Gastrocnemius medialis (tissue), 4 donors: ENCODE data around the gene NDUFAF2. TPM values are rescaled to one million over a fixed set of nuclear protein-coding genes. Genes with fewer than 3 reads are reported as not detected.
"Not testable (repeated sequence)": the region's sequence is repeated elsewhere in the genome, so short reads cannot be mapped to it uniquely, and the experiment has no call there.

ENCODE experiments used
- ATAC-seq, 2 donors: fragments of 150-250 bp; one replicate each; pipeline ENCODE4 v1.9.1; 2016
- DNase-seq, 2 donors: peaks; one replicate each; pipeline ENCODE4 v3.0.0-alpha.2; 2019
- H3K27ac ChIP-seq, 4 donors: fragments of 200-600 bp; sonication (generic); 1 replicate in 1 of 4; 2 replicates in 3 of 4; pipeline ENCODE4 v1.5.1; 2016 to 2018; ENCODE audit warnings: mild to moderate bottlenecking in 2 of 4, moderate library complexity in 1 of 4
- H3K27me3 ChIP-seq, 3 donors: fragments of 200-600 bp; sonication (generic) in 2 of 3; 1 replicate in 1 of 3; 2 replicates in 2 of 3; pipeline versions ENCODE4 v1.5.1 to v1.6.0; 2016 to 2019; ENCODE audit warnings: mild to moderate bottlenecking in 1 of 3, moderate library complexity in 1 of 3
- H3K36me3 ChIP-seq, 2 donors: fragments of 200-600 bp; sonication (generic) in 1 of 2; one replicate each; pipeline ENCODE4 v1.5.1; 2017 to 2018
- H3K4me1 ChIP-seq, 2 donors: fragments of 200-600 bp; sonication (generic) in 1 of 2; one replicate each; pipeline ENCODE4 v1.5.1; 2016 to 2017; ENCODE audit warnings: mild to moderate bottlenecking in 2 of 2
- H3K4me3 ChIP-seq, 4 donors: fragments of 200-600 bp; sonication (generic) in 3 of 4; 1 replicate in 1 of 4; 2 replicates in 3 of 4; pipeline ENCODE4 v1.5.1; 2016 to 2019; ENCODE audit warnings: mild to moderate bottlenecking in 2 of 4
- H3K9me3 ChIP-seq, 3 donors: fragments of 200-600 bp; sonication (generic) in 2 of 3; 1 replicate in 1 of 3; 2 replicates in 2 of 3; pipeline ENCODE4 v1.5.1; 2016 to 2019
- POLR2A ChIP-seq, 2 donors: fragments of 450-650 bp; IDR thresholded peaks; one replicate each; pipeline ENCODE4 v1.6.1; 2017; ENCODE audit warnings: antibody characterized with exemption in 2 of 2, mild to moderate bottlenecking in 2 of 2, moderate library complexity in 2 of 2
- in situ Hi-C, 4 donors: fragments of 200-750 bp; cut with MboI; loops; one replicate each; pipeline versions ENCODE4 v1.15.0 to v1.8.0; 2017; ENCODE audit warnings: low sequenced_read_pairs in 4 of 4
- intact Hi-C: fragments of 100-400 bp; cut with DNase I; formaldehyde crosslinking; loops from one replicate; pipeline ENCODE4 v1.15.1; 2023; ENCODE audit warnings: low total_unique reads
- total RNA-seq, 4 donors: library from RNA; depleted of rRNA; stranded (reverse); fragments of >200 nt; gene quantifications; one replicate each; pipeline versions ENCODE4 v1.1.0 to v1.2.3, GENCODE V29; 2016
- TF ChIP-seq, protein P1 (sequence below), 5 experiments: fragments of 450-650 bp in 3 of 5; fragments of 200-600 bp in 2 of 5; sonication (generic) in 2 of 5; IDR thresholded peaks in 4 of 5; conservative IDR thresholded peaks in 1 of 5; 1 replicate in 4 of 5; 2 replicates in 1 of 5; pipeline ENCODE4 v1.5.1; 2016 to 2019; ENCODE audit warnings: antibody characterized with exemption in 5 of 5, mild to moderate bottlenecking in 3 of 5, moderate library complexity in 3 of 5

Gene NDUFAF2
- total RNA-seq, 4 donors from 2014 or later: 25.8 to 54.3 (median 51.2) TPM

GRCh38 chr5:60977956-60978737 is 33.1 kb downstream of the NDUFAF2 start:
- Histone ChIP-seq H3K36me3 (no peaks in the 10 kb centered on the region), H3K27ac (no peak overlapping the region), H3K9me3 (no peaks in the 10 kb centered on the region), H3K4me1 (peaks cover 10 to 12% of the 10 kb centered on the region in 2 donors), H3K4me3 (no peak overlapping the region), H3K27me3 (no peaks in the 10 kb centered on the region)
- in situ Hi-C loops (no loop called here), intact Hi-C loops (no loop called here)
- ATAC-seq: no peak
- no peak for DNase-seq
- TF ChIP-seq, protein P1, sequence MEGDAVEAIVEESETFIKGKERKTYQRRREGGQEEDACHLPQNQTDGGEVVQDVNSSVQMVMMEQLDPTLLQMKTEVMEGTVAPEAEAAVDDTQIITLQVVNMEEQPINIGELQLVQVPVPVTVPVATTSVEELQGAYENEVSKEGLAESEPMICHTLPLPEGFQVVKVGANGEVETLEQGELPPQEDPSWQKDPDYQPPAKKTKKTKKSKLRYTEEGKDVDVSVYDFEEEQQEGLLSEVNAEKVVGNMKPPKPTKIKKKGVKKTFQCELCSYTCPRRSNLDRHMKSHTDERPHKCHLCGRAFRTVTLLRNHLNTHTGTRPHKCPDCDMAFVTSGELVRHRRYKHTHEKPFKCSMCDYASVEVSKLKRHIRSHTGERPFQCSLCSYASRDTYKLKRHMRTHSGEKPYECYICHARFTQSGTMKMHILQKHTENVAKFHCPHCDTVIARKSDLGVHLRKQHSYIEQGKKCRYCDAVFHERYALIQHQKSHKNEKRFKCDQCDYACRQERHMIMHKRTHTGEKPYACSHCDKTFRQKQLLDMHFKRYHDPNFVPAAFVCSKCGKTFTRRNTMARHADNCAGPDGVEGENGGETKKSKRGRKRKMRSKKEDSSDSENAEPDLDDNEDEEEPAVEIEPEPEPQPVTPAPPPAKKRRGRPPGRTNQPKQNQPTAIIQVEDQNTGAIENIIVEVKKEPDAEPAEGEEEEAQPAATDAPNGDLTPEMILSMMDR (IDR thresholded peaks at IDR 0.05 in 4 of 5, conservative IDR thresholded peaks at IDR 0.05 in 1 of 5): no peak

DNA sequence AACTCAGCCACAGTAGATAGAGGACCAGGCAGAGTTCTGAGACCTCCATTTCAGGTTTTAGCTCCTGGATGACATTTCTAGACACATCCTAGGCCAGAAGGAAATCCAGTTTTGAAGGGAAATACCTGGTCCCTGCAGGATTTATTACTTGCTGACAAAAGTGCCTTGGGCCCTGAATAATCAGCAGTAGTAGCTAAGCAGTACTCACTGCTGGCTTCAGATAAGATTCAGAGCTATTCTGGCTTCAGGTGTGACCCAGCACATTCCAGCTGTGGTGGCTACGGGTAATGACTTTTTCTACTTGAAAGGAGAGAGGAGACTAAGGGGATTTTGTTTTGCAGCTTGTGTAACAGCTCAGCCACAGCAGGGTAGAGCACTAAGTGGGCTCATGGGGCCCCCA is 34.0 kb downstream of the NDUFAF2 start:
- Histone ChIP-seq H3K4me1 (peaks cover 10 to 12% of the 10 kb centered on the region in 2 donors), H3K4me3 (no peak overlapping the region), H3K36me3 (no peaks in the 10 kb centered on the region), H3K27me3 (no peaks in the 10 kb centered on the region), H3K27ac (no peak overlapping the region), H3K9me3 (no peaks in the 10 kb centered on the region)
- intact Hi-C loops: no loop called here
- ATAC-seq: no peak
- TF ChIP-seq, protein P1 (IDR thresholded peaks at IDR 0.05 in 4 of 5, conservative IDR thresholded peaks at IDR 0.05 in 1 of 5): no peak
- no peak for TF ChIP-seq POLR2A (IDR thresholded peaks at IDR 0.05)
- no peak for DNase-seq
- in situ Hi-C loops: no loop called here

- Histone ChIP-seq H3K36me3 (no peaks in the 10 kb centered on the region), H3K4me3 (no peak overlapping the region), H3K9me3 (no peaks in the 10 kb centered on the region), H3K27ac (no peak overlapping the region), H3K27me3 (no peaks in the 10 kb centered on the region), H3K4me1 (peaks cover 10 to 12% of the 10 kb centered on the region in 2 donors)
- DNase-seq (no peak), ATAC-seq (no peak)
- intact Hi-C loops (no loop called here), in situ Hi-C loops (no loop called here)
- TF ChIP-seq POLR2A (IDR thresholded peaks at IDR 0.05): no peak
- TF ChIP-seq, protein P1 (IDR thresholded peaks at IDR 0.05 in 4 of 5, conservative IDR thresholded peaks at IDR 0.05 in 1 of 5): no peak
These were observed 35.5 kb downstream of the NDUFAF2 start for GRCh38 chr5:60980511-60980910.

DNA sequence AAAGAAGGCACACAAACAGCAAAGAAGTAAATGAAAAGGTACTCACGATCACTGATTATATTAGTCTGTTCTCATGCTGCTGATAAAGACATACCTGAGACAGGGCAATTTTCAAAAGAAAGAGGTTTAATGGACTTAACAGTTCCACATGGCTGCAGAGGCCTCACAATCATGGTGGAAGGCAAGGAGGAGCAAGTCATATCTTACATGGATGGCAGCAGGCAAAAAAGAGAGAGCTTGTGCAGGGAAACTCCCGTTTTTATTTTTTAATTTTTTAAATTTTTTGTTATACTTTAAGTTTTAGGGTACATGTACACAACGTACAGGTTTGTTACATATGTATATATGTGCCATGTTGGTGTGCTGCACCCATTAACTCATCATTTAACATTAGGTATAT is 37.1 kb downstream of the NDUFAF2 start:
- H3K4me3 ChIP-seq, ATAC-seq, H3K27me3 ChIP-seq, H3K4me1 ChIP-seq, H3K27ac ChIP-seq, in situ Hi-C loops, intact Hi-C loops, H3K9me3 ChIP-seq, DNase-seq, H3K36me3 ChIP-seq: not testable (repeated sequence)

GRCh38 chr5:60989790-60990189 is 44.8 kb downstream of the NDUFAF2 start:
- no peaks in the 10 kb centered on the region for H3K9me3 ChIP-seq
- no peak overlapping the region for H3K4me3 ChIP-seq
- peaks cover 6 to 23% of the 10 kb centered on the region in 2 donors for H3K4me1 ChIP-seq
- ATAC-seq (no peak), DNase-seq (no peak)
- in situ Hi-C loops (no loop called here), intact Hi-C loops (no loop called here)
- H3K27ac ChIP-seq: no peak overlapping the region
- no peak for TF ChIP-seq POLR2A (IDR thresholded peaks at IDR 0.05)
- TF ChIP-seq, protein P1 (IDR thresholded peaks at IDR 0.05 in 4 of 5, conservative IDR thresholded peaks at IDR 0.05 in 1 of 5): no peak
- no peaks in the 10 kb centered on the region for H3K27me3 ChIP-seq
- H3K36me3 ChIP-seq: no peaks in the 10 kb centered on the region
